ENCODE data around the gene RALGAPA2.

Gene RALGAPA2

GRCh38 chr20:20706285-20706684 is 6.2 kb downstream of the RALGAPA2 start:
- peaks cover 12% of the 10 kb centered on the region for H3K4me1 ChIP-seq (ENCODE audit: low read length)
- H2AFZ ChIP-seq (ENCODE audit: low read depth, low read length): no peak overlapping the region
- H3K4me3 ChIP-seq (ENCODE audit: low read length): no peak overlapping the region
- H3K27me3 ChIP-seq (ENCODE audit: low read depth, low read length): no peaks in the 10 kb centered on the region
- no peak overlapping the region for H3K9ac ChIP-seq (ENCODE audit: low read length)
- no peak overlapping the region for H3K27ac ChIP-seq (ENCODE audit: low read length)
- H3K36me3 ChIP-seq (replicated peaks; ENCODE audit: low read depth, low read length): no peaks in the 10 kb centered on the region
- TF ChIP-seq, protein P1, sequence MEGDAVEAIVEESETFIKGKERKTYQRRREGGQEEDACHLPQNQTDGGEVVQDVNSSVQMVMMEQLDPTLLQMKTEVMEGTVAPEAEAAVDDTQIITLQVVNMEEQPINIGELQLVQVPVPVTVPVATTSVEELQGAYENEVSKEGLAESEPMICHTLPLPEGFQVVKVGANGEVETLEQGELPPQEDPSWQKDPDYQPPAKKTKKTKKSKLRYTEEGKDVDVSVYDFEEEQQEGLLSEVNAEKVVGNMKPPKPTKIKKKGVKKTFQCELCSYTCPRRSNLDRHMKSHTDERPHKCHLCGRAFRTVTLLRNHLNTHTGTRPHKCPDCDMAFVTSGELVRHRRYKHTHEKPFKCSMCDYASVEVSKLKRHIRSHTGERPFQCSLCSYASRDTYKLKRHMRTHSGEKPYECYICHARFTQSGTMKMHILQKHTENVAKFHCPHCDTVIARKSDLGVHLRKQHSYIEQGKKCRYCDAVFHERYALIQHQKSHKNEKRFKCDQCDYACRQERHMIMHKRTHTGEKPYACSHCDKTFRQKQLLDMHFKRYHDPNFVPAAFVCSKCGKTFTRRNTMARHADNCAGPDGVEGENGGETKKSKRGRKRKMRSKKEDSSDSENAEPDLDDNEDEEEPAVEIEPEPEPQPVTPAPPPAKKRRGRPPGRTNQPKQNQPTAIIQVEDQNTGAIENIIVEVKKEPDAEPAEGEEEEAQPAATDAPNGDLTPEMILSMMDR (IDR thresholded peaks at IDR 0.05; ENCODE audit: low read depth, low read length): no peak
- TF ChIP-seq EZH2phosphoT487 (IDR thresholded peaks at IDR 0.05; ENCODE audit: low read depth): no peak
- no peaks in the 10 kb centered on the region for H3K9me3 ChIP-seq (ENCODE audit: insufficient read depth, low read length)
- no peaks in the 10 kb centered on the region for H4K20me1 ChIP-seq (ENCODE audit: insufficient read depth, low read length)
- no peak overlapping the region for H3K4me2 ChIP-seq (ENCODE audit: low read length)
- H3K79me2 ChIP-seq (ENCODE audit: low read length): no peaks in the 10 kb centered on the region

DNA sequence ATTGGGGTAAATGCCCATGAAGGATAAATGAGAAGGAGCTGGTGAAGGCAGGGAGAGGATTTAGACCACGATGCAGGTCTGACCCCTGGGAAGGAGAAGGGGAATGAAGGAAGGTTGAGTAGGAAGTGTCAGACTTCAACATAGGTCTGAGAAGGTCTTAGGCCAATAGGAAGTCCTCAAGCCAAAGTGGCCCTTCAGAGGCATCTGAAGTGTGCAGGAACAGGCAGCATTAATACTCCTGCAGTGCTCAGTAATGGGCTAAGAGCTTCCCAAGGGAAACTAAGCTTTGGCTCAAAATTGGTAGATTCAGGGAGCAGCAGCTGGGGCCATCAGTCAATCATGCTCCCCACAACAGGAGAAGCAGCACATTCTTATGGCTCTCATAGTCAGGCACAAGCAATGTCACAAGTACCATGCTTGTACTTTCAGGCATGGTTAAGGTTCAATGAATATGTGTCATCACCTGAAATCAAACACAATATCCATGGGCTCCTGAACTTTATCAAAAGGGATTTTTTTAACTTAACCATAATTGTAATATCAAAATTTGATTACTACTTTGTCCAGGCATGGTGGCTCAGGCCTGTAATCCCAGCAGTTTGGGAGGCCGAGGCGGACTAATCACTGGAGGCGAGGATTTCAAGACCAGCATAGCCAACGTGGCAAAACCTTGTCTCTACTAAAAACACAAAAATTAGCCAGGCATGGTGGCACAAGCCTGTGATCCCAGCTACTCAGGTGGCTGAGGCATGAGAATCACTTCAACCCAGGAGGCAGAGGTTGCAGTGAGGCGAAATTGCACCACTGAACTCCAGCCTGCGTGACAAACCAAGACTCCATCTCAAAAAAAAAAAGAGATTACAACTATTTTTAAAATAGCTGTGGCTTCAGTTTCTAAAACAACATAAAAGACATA is 9.9 kb downstream of the RALGAPA2 start:
- TF ChIP-seq EZH2phosphoT487 (IDR thresholded peaks at IDR 0.05; ENCODE audit: low read depth): no peak
- TF ChIP-seq, protein P1 (IDR thresholded peaks at IDR 0.05; ENCODE audit: low read depth, low read length): no peak
- Histone ChIP-seq H4K20me1 (ENCODE audit: insufficient read depth, low read length) (no peaks in the 10 kb centered on the region), H3K9ac (ENCODE audit: low read length) (no peak overlapping the region), H3K4me1 (ENCODE audit: low read length) (no peaks in the 10 kb centered on the region), H3K79me2 (ENCODE audit: low read length) (no peaks in the 10 kb centered on the region), H3K27me3 (ENCODE audit: low read depth, low read length) (no peaks in the 10 kb centered on the region), H3K9me3 (ENCODE audit: insufficient read depth, low read length) (no peaks in the 10 kb centered on the region), H2AFZ (ENCODE audit: low read depth, low read length) (no peak overlapping the region), H3K4me3 (ENCODE audit: low read length) (no peak overlapping the region), H3K4me2 (ENCODE audit: low read length) (no peak overlapping the region), H3K27ac (ENCODE audit: low read length) (no peak overlapping the region), H3K36me3 (replicated peaks; ENCODE audit: low read depth, low read length) (no peaks in the 10 kb centered on the region)

- H3K79me2 ChIP-seq (ENCODE audit: low read length): no peaks in the 10 kb centered on the region
- no peak overlapping the region for H3K9ac ChIP-seq (ENCODE audit: low read length)
- H3K4me3 ChIP-seq (ENCODE audit: low read length): no peak overlapping the region
- H3K36me3 ChIP-seq (replicated peaks; ENCODE audit: low read depth, low read length): no peaks in the 10 kb centered on the region
- no peaks in the 10 kb centered on the region for H3K4me1 ChIP-seq (ENCODE audit: low read length)
- H3K9me3 ChIP-seq (ENCODE audit: insufficient read depth, low read length): no peaks in the 10 kb centered on the region
- no peak overlapping the region for H3K27ac ChIP-seq (ENCODE audit: low read length)
- H3K27me3 ChIP-seq (ENCODE audit: low read depth, low read length): no peaks in the 10 kb centered on the region
- H4K20me1 ChIP-seq (ENCODE audit: insufficient read depth, low read length): no peaks in the 10 kb centered on the region
- no peak overlapping the region for H2AFZ ChIP-seq (ENCODE audit: low read depth, low read length)
- H3K4me2 ChIP-seq (ENCODE audit: low read length): no peak overlapping the region
- TF ChIP-seq, protein P1 (IDR thresholded peaks at IDR 0.05; ENCODE audit: low read depth, low read length): no peak
- no peak for TF ChIP-seq EZH2phosphoT487 (IDR thresholded peaks at IDR 0.05; ENCODE audit: low read depth)
Measured at GRCh38 chr20:20699917-20700316, 12.5 kb downstream of the RALGAPA2 start.

GRCh38 chr20:20699144-20699543 is 13.3 kb downstream of the RALGAPA2 start:
- no peak overlapping the region for H3K4me3 ChIP-seq (ENCODE audit: low read length)
- no peak overlapping the region for H3K9ac ChIP-seq (ENCODE audit: low read length)
- H3K4me2 ChIP-seq (ENCODE audit: low read length): no peak overlapping the region
- no peak overlapping the region for H3K27ac ChIP-seq (ENCODE audit: low read length)
- no peaks in the 10 kb centered on the region for H3K9me3 ChIP-seq (ENCODE audit: insufficient read depth, low read length)
- no peaks in the 10 kb centered on the region for H3K27me3 ChIP-seq (ENCODE audit: low read depth, low read length)
- TF ChIP-seq, protein P1 (IDR thresholded peaks at IDR 0.05; ENCODE audit: low read depth, low read length): no peak
- no peak for TF ChIP-seq EZH2phosphoT487 (IDR thresholded peaks at IDR 0.05; ENCODE audit: low read depth)
- no peaks in the 10 kb centered on the region for H3K79me2 ChIP-seq (ENCODE audit: low read length)
- H3K4me1 ChIP-seq (ENCODE audit: low read length): no peaks in the 10 kb centered on the region
- no peak overlapping the region for H2AFZ ChIP-seq (ENCODE audit: low read depth, low read length)
- H3K36me3 ChIP-seq (replicated peaks; ENCODE audit: low read depth, low read length): no peaks in the 10 kb centered on the region
- H4K20me1 ChIP-seq (ENCODE audit: insufficient read depth, low read length): no peaks in the 10 kb centered on the region

Data from OCI-LY3 (cell line).